PFSK-1 (cell line): Measurements from ENCODE around the gene OLFML1.

Experiments used
- FOXP2 ChIP-seq: optimal IDR thresholded peaks from 2 replicates; pipeline ENCODE3; 2011; ENCODE audit warnings: borderline replicate concordance, control low read depth, inconsistent platforms; ENCODE audit not compliant: insufficient read depth; ENCODE audit errors: extremely low read length, extremely low read depth
- POLR2AphosphoS5 ChIP-seq: IDR thresholded peaks from 2 replicates; pipeline ENCODE4 v1.6.1; 2012; ENCODE audit warnings: low read depth, mild to moderate bottlenecking, control low read depth, low read length, moderate library complexity
- SIN3A ChIP-seq: IDR thresholded peaks from 2 replicates; pipeline ENCODE4 v1.6.1; 2012; ENCODE audit warnings: mild to moderate bottlenecking, low read length, moderate library complexity, borderline replicate concordance; ENCODE audit not compliant: insufficient read depth
- TAF1 ChIP-seq: IDR thresholded peaks from 2 replicates; pipeline ENCODE4 v1.6.1; 2012; ENCODE audit warnings: low read length, control low read depth, borderline replicate concordance; ENCODE audit not compliant: insufficient read depth
- TF ChIP-seq, protein P1 (sequence below), 2 experiments: IDR thresholded peaks; 2 replicates each; pipeline versions ENCODE4 v1.6.1 to v1.8.0; 2011 to 2012; ENCODE audit warnings: low read depth in 2 of 2, low read length in 2 of 2, control low read depth in 1 of 2, inconsistent platforms in 1 of 2, mild to moderate bottlenecking in 1 of 2, moderate library complexity in 1 of 2; ENCODE audit not compliant: insufficient read depth in 1 of 2

Gene OLFML1

GRCh38 chr11:7520011-7520942, 35.0 kb downstream of the OLFML1 start:
- TF ChIP-seq POLR2AphosphoS5 (no peak), FOXP2 (no peak), SIN3A (no peak), TAF1 (no peak)

GRCh38 chr11:7520981-7521487, 35.7 kb downstream of the OLFML1 start:
- TF ChIP-seq, protein P1, sequence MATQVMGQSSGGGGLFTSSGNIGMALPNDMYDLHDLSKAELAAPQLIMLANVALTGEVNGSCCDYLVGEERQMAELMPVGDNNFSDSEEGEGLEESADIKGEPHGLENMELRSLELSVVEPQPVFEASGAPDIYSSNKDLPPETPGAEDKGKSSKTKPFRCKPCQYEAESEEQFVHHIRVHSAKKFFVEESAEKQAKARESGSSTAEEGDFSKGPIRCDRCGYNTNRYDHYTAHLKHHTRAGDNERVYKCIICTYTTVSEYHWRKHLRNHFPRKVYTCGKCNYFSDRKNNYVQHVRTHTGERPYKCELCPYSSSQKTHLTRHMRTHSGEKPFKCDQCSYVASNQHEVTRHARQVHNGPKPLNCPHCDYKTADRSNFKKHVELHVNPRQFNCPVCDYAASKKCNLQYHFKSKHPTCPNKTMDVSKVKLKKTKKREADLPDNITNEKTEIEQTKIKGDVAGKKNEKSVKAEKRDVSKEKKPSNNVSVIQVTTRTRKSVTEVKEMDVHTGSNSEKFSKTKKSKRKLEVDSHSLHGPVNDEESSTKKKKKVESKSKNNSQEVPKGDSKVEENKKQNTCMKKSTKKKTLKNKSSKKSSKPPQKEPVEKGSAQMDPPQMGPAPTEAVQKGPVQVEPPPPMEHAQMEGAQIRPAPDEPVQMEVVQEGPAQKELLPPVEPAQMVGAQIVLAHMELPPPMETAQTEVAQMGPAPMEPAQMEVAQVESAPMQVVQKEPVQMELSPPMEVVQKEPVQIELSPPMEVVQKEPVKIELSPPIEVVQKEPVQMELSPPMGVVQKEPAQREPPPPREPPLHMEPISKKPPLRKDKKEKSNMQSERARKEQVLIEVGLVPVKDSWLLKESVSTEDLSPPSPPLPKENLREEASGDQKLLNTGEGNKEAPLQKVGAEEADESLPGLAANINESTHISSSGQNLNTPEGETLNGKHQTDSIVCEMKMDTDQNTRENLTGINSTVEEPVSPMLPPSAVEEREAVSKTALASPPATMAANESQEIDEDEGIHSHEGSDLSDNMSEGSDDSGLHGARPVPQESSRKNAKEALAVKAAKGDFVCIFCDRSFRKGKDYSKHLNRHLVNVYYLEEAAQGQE (IDR thresholded peaks at IDR 0.05; ENCODE audit: insufficient read depth in 1 of 2, low read depth in 2 of 2, low read length in 2 of 2): no peak
- no peak for TF ChIP-seq SIN3A
- no peak for TF ChIP-seq POLR2AphosphoS5
- TF ChIP-seq FOXP2: no peak
- TF ChIP-seq TAF1: no peak

GRCh38 chr11:7522121-7522520, 36.8 kb downstream of the OLFML1 start:
- no peak for TF ChIP-seq FOXP2
- TF ChIP-seq SIN3A: no peak

GRCh38 chr11:7522546-7522945, 37.2 kb downstream of the OLFML1 start:
- no peak for TF ChIP-seq TAF1
- TF ChIP-seq FOXP2: no peak
- TF ChIP-seq POLR2AphosphoS5: no peak
- no peak for TF ChIP-seq SIN3A
- TF ChIP-seq, protein P1 (IDR thresholded peaks at IDR 0.05; ENCODE audit: insufficient read depth in 1 of 2, low read depth in 2 of 2, low read length in 2 of 2): no peak

GRCh38 chr11:7523416-7524210, 38.3 kb downstream of the OLFML1 start:
- TF ChIP-seq FOXP2: no peak
- no peak for TF ChIP-seq SIN3A
- TF ChIP-seq POLR2AphosphoS5: no peak
- TF ChIP-seq, protein P1 (IDR thresholded peaks at IDR 0.05; ENCODE audit: insufficient read depth in 1 of 2, low read depth in 2 of 2, low read length in 2 of 2): no peak
- no peak for TF ChIP-seq TAF1
